Measurements from ENCODE around the gene USP13.

USP13 gene

DNA sequence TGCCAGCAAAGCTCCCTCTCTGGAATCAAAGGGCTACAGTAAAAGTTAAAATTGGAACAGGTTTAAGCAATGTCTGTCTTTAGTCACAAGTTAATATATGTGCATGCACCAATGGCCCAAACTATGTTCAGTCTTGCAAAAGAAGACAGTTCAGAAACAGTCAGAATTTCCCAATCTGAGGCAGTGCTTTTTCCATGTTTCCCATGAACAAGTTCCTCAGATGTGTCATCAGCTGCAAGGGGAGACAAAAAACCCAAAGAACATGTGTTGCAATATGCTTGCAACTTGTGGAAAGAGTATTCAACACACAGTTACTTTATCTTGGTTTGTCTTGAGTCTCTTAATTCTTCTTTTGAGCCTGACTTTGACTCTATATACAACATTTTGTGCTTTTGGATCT lies 148.4 kb downstream of the USP13 start:
- DNase-seq, result no peak

DNA sequence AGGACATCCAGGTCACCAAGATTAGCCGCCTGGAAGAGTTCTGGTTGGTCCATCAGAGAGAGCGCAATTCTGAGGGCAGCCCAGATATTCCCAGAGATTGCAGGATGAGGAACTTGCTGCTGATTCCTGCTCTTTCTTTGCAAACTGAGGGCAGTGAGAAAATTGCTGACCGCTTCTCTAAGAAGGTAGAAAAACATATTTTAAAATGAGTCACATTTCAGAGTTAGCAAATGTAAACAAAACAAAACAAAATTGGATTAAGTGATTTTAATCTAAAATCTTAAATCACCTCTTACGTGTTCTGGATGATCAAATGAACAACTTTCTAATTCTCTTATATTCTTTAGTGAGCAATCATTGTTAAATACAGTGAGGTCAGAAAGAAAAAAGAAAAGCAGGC lies 149.0 kb downstream of the USP13 start:
- no peak for DNase-seq

DNA sequence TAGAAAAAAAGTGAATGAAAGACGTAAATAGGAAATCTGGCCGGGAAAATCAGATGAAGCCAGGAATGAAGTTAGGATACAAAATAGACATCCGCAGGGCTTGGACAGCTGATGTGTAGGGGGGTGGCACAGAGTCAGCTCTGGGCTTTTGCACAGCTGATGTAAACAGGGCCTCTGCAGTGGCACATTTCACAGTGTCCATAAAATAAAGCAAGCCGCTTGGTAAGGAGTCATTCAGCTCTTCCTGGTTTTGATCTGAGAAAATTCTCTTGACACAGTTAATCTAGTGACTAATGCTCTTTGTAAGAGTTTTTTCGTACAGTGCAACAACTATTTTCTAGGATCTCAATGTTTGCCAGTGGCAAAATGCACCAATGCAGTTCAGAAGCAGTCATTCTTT lies 153.3 kb downstream of the USP13 start:
- DNase-seq, result no peak

DNA sequence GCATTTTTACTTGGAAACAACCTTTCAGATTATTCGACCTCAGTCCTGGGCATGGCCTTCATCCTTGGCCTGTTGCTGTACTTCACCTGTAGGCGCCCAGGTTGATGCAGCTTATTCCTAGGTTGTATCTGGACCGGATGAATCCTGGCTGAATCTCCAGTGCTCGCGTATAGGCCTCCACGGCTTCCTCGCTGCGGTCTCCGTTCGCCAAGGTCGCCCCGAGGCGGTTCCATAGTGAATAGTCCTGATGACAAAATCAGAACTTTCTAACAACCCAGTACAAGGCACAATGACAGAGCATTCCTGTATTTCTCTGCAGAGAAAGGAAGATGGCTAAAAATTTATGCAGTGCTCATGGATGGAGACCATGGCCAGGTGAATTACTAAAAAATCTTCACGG lies 154.7 kb downstream of the USP13 start:
- no peak for DNase-seq

DNA sequence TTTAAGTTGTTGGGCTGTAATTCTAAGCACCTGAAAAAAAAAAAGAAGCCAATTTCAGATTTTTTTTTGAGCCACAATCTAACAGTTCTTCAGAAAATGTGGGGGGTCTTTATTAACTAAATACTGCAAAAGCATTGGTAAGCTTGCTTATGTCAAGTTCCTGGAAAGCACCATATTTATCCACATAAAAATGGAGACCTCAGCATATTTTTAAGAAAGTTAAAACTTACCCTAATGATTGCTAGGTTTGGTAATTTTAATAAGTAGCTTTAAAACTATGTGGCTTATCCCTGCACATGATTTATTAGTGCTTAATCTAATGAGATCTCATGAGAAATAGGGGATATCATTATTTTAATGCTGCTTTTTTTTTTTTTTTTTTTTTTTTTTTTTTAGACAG lies 156.8 kb downstream of the USP13 start:
- DNase-seq, result no peak

DNA sequence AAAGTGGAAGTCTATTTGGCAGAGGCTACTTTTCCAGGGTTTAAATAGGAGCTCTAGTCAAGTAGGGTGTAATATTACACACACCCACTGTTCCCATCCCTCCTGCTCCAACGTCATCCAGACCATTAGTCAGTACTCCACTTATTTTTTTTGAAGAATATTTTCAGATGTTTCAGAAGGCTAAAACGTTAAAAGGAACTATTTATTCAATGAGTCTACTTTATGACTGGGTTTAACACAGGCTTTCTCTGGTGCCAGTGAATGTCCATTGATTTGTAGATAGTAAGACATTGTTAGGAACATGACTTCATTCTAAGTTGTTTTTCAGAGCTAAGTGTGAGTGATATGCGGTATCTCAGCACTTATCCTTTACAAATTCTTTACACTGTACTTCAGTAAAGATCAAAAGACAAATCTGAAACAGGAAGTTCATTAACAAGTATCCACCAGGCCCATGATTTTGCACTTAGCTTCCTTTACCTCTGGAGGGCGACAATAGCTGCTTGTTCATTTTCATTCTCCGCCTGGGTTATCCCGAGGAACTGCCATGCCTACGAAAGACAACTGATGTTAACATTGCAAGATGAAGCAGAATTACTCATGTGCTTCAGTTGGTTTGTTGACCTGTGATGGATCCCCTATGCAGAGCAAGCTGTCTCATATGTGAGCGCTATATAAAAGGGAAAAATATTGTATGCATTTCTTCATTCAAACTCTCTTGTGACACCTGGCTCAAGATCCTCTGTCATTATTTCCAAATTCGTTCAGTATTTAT lies 158.7 kb downstream of the USP13 start:
- no peak for DNase-seq

DNA sequence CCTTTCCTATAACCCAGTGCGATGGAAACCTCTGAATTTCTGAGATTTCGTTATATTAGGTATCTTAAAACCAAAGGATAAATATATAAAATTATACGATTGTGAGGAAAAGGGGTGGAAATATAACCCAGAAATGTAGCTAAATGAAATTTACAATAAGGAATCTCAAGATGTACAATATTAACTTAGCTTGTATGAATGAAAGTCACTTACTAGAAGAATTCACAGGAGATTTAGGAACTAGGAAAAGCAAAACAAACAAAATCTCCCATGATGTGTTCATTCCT lies 159.2 kb downstream of the USP13 start:
- DNase-seq, result no peak

DNA sequence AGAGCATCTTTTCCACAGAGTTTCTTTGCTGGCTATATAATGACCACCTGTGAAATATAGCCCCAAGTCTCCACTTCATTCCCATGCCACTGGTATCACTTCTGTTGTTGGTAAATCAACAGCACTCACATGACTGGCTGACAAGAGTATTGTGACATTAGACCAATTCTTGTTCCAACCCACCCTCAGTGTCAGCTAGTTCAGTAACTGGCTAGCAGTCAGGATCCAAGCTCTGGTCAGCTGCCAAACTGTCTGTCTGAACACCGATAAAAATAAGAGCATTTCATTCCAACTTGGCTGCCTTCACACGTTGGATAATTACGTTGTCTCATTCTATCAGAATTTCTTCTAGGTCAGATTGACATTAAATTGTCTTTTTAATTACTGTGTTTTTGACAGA lies 166.5 kb downstream of the USP13 start:
- no peak for DNase-seq

DNA sequence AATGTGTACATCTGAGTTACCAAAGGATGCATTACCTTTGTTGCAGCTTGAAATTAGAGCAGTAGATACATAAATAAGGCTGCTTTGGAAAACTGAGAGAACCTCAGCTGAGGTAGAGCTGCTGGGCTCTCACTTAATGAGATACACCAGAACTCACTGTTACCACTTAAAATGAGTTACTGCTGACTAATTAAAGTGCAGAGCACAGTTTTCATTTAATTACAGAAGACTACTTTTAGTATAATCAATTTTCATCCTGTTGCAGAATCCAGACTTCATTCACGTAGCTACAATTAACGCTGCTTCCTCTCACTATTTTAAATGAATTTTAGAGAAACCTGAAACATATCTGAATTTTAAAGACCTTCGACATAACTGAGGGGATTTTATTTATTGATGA lies 169.5 kb downstream of the USP13 start:
- DNase-seq, result no peak

DNA sequence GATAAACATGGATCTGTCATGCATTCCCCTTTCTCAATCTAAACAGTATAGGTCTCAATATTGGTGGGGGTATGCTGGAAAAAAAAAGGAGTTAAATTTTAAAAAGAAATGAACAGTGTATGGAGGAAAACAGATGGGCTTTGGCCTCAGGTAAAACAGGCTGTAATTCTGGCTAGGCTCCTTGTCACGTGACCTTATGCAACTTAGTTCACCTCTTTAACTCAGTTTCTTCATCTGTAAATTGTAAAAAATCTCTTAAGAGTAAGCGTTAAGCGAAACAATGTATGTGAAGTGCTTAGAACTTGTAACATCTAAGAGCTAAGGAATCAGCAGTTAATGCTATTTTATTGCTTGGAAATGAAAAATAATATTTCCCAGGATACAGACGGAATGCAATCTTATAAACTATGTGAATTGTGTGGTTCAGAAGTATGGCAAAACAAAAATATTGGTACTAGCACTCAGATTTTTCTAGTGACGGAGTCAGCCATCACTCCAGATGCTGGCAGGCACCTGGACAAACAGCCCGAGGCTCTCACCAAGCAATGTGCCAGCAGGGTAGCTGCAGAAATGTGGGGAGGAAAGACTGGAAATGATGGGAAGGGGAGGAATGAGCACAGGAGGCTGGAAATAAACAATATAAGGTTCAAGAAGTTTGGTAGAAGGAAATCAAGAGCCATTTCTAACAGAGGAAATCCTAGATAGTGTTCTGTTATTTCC lies 172.8 kb downstream of the USP13 start:
- no peak for DNase-seq

DNA sequence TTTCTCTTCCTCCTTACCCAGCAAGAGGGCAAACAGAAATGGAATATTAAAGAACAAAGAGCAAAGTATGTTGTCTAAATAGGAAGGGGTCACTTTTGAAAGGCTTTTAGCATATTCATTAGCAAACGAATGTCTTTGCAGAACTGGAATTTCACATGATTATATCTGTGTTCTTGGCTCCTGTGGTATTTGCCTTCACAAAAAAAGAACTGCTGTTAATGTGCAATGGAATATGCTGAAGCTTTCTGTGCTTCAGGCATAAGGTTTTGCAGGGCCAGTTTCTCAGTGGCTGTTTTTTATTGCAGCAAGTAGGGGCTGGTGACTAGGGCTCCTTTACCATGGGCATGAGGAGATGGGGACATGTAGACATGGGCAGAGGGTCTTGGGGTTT lies 173.4 kb downstream of the USP13 start:
- no peak for DNase-seq

DNA sequence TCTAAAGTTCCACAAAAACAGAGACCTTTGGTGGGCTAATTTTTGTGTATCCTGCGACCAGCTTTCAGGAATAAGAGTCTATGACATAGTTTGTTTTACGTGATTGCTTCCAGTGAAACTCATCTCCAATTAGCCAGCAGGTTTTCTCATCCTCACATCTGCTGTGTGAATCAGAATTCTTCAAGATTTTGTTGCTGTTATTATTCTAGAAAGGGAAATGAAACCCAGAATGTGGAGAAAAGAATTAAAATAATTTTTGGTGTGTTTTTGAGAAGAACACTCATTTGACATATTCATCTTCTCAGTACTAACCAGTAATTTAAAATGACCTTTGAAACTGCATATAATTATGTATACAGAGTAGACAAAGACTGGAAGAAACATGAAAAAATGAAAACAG lies 175.9 kb downstream of the USP13 start:
- DNase-seq, result no peak

DNA sequence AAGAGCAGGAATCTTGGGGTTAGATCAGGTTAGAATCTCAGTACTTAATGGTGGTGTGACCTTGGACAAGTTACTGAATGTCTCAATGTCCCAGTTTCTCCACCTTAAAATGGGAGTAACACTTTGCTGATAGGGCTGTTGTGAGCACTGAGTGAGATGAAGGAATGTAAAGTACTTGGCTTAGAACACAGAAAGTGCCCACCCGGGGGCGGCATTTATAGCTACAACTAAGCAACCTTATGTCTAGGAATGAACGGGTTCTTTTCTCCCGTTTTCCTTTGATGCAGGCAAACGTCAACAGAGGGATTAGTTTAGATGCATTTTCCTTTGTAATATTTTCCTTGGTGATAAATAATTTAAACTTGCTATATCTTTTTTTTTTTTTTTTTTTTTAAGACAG lies 176.6 kb downstream of the USP13 start:
- no peak for DNase-seq

DNA sequence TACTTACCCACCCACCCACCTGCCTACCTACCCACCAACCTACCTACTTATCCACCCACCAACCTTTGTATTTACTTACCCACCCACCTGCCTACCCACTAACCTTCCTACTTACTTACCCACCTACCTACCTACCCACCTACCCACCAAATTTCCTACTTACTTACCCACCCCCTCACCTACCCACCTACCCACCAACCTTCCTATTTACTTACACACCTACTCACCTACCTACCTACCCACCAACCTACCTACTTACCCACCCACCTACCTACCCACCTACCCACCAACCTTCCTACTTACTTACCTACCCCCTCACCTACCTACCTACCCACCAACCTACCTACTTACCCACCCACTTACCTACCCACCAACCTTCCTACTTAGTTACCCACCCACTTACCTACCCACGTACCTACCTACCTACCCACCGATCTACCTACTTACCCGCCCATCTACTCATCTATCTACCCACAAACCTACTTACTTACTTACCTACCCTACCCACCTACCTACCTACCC lies 179.6 kb downstream of the USP13 start:
- DNase-seq, result no peak

DNA sequence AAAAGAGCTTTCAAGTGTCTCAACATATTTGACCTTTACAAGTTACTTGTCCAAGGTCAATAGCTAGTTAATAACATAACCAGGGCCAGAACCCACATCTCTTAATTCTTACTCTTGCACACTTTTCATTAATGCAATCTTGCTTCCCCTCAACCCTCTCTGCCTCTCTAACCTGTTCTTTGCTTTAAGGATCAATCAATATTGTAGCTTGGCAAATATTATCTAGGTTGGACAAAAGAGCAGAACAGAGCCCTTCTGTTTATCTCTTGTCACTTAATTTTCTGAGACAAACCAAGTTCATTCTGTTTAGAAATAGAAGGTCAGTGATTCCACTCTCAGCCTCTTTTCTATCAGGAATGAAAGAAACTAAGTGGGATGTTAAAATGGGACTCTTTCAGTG lies 180.5 kb downstream of the USP13 start:
- DNase-seq, result no peak

DNA sequence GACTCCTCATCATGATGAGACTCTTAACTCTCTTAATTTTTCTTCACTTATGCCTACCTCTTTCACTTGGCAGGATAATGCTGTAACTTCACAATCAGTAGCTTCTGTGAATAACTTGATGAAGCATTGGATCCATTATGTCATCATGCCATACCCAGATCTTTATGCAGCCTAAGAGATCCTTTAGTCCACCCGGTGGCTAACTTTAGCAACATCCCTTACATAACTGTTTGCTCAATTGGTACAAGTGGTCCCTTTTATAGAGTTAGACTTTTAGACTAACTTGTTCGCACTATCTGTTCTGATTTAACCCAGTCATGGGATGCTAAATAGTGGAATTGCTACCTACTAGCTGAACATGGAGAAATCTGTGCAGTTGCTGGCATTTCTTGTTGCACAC lies 184.5 kb downstream of the USP13 start:
- DNase-seq, result no peak
